ENCODE measurements around the gene PEPD.

The PEPD gene

GRCh38 chr19:33464010-33464732 lies 57.4 kb downstream of the PEPD start:
- Histone ChIP-seq H3K27ac (ENCODE audit: low read length) (no peak overlapping the region), H3K9ac (ENCODE audit: low read length) (no peak overlapping the region), H3K27me3 (replicated peaks; ENCODE audit: insufficient read depth, low read length) (no peaks in the 10 kb centered on the region), H3K9me3 (replicated peaks; ENCODE audit: insufficient read depth, low read length) (no peaks in the 10 kb centered on the region), H3K4me3 (ENCODE audit: low read length) (no peak overlapping the region), H3K36me3 (replicated peaks; ENCODE audit: insufficient read depth, low read length) (no peaks in the 10 kb centered on the region), H3K79me2 (ENCODE audit: low read length) (no peaks in the 10 kb centered on the region), H3K4me1 (ENCODE audit: low read length) (no peaks in the 10 kb centered on the region), H3F3A (ENCODE audit: insufficient read depth, low read length) (no peaks in the 10 kb centered on the region), H3K9me2 (replicated peaks; ENCODE audit: insufficient read depth, low read length) (no peaks in the 10 kb centered on the region), H3K4me2 (ENCODE audit: low read depth, low read length) (no peak overlapping the region), H2AFZ (ENCODE audit: low read length) (no peak overlapping the region), H4K20me1 (ENCODE audit: insufficient read depth, low read length) (no peaks in the 10 kb centered on the region)
- DNase-seq = no peak
- TF ChIP-seq CTCF (IDR thresholded peaks at IDR 0.05; ENCODE audit: low read length) (no peak), EZH2phosphoT487 (IDR thresholded peaks at IDR 0.05; ENCODE audit: low read length) (no peak), EZH2 (optimal IDR thresholded peaks at IDR 0.05; ENCODE audit: low read depth, low read length) (no peak)

- Histone ChIP-seq H3K27ac (ENCODE audit: low read length) (no peak overlapping the region), H3K9me2 (replicated peaks; ENCODE audit: insufficient read depth, low read length) (no peaks in the 10 kb centered on the region), H3K27me3 (replicated peaks; ENCODE audit: insufficient read depth, low read length) (no peaks in the 10 kb centered on the region), H3K9ac (ENCODE audit: low read length) (no peak overlapping the region), H3K36me3 (replicated peaks; ENCODE audit: insufficient read depth, low read length) (no peaks in the 10 kb centered on the region), H3K4me2 (ENCODE audit: low read depth, low read length) (no peak overlapping the region), H2AFZ (ENCODE audit: low read length) (no peak overlapping the region), H4K20me1 (ENCODE audit: insufficient read depth, low read length) (no peaks in the 10 kb centered on the region), H3F3A (ENCODE audit: insufficient read depth, low read length) (no peaks in the 10 kb centered on the region), H3K79me2 (ENCODE audit: low read length) (no peaks in the 10 kb centered on the region), H3K9me3 (replicated peaks; ENCODE audit: insufficient read depth, low read length) (no peaks in the 10 kb centered on the region), H3K4me3 (ENCODE audit: low read length) (no peak overlapping the region), H3K4me1 (ENCODE audit: low read length) (no peaks in the 10 kb centered on the region)
- DNase-seq = no peak
- no peak for TF ChIP-seq EZH2phosphoT487 (IDR thresholded peaks at IDR 0.05; ENCODE audit: low read length)
- no peak for TF ChIP-seq EZH2 (optimal IDR thresholded peaks at IDR 0.05; ENCODE audit: low read depth, low read length)
- TF ChIP-seq CTCF (IDR thresholded peaks at IDR 0.05; ENCODE audit: low read length) = no peak
Measured at GRCh38 chr19:33463199-33463598, 58.4 kb downstream of the PEPD start.

GRCh38 chr19:33462112-33462791 lies 59.3 kb downstream of the PEPD start:
- H3K9me2 ChIP-seq (replicated peaks; ENCODE audit: insufficient read depth, low read length) = no peaks in the 10 kb centered on the region
- no peaks in the 10 kb centered on the region for H3K9me3 ChIP-seq (replicated peaks; ENCODE audit: insufficient read depth, low read length)
- H3F3A ChIP-seq (ENCODE audit: insufficient read depth, low read length) = no peaks in the 10 kb centered on the region
- no peaks in the 10 kb centered on the region for H4K20me1 ChIP-seq (ENCODE audit: insufficient read depth, low read length)
- H3K27ac ChIP-seq (ENCODE audit: low read length) = no peak overlapping the region
- H2AFZ ChIP-seq (ENCODE audit: low read length) = no peak overlapping the region
- H3K4me3 ChIP-seq (ENCODE audit: low read length) = no peak overlapping the region
- no peak overlapping the region for H3K9ac ChIP-seq (ENCODE audit: low read length)
- TF ChIP-seq EZH2phosphoT487 (IDR thresholded peaks at IDR 0.05; ENCODE audit: low read length) = no peak
- TF ChIP-seq EZH2 (optimal IDR thresholded peaks at IDR 0.05; ENCODE audit: low read depth, low read length) = no peak
- no peak for TF ChIP-seq CTCF (IDR thresholded peaks at IDR 0.05; ENCODE audit: low read length)
- H3K79me2 ChIP-seq (ENCODE audit: low read length) = no peaks in the 10 kb centered on the region
- no peak overlapping the region for H3K4me2 ChIP-seq (ENCODE audit: low read depth, low read length)
- no peaks in the 10 kb centered on the region for H3K36me3 ChIP-seq (replicated peaks; ENCODE audit: insufficient read depth, low read length)
- no peak for DNase-seq
- no peaks in the 10 kb centered on the region for H3K4me1 ChIP-seq (ENCODE audit: low read length)
- H3K27me3 ChIP-seq (replicated peaks; ENCODE audit: insufficient read depth, low read length) = no peaks in the 10 kb centered on the region
